ENCODE results near the gene FRMD4A. TPM values are rescaled to one million over a fixed set of nuclear protein-coding genes. Genes with fewer than 3 reads are reported as not detected.

The FRMD4A gene
- total and polyA plus RNA-seq, 2 of the 4 experiments (the other 2 are of a cell fraction): 30.3 to 68.8 TPM

DNA sequence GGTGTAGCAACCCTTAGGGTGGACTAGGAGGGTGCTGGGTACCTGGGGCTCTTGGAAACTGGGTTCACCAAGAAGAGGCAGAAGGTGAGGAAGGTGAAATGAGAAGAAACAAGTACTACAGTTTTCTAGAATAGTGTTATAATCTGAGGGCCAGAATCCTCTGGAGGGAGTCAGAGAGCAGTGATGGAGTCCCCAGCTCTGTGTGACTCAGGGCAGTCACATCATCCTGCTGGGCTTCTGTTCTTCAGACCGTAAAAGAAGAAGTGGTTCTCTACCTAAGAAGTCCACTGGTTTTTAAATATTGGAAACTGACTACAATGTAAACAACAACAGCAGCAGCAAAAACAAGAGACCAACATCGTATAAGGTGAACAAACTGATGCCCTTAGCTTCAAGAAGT lies 546.7 kb downstream of the FRMD4A start:
- in situ Hi-C loops (cut with MboI; ENCODE audit: low sequenced_read_pairs): loop anchor here (10.0 kb wide), 1 partner anchor 391 kb away; no protein-coding TSS in a partner anchor

More for the DNA sequence above, 546.7 kb downstream of the FRMD4A start:
- BruUV-seq (replicated peaks): no TSS peak
- intact Hi-C loops (cut with micrococcal nuclease): loop anchor here (10.0 kb wide), 1 partner anchor 611 kb away; no protein-coding TSS in a partner anchor
- ChIA-PET CTCF (interaction anchor here (1.0 kb wide), 1 partner anchor 125 kb away, joined by 5 read pairs; no protein-coding TSS in a partner anchor), POLR2A (ENCODE audit: unreplicated experiment) (no interaction called here)
- Histone ChIP-seq H3K4me3 (ENCODE audit: insufficient read depth, low read depth, low read length) (no peak overlapping the region), H4K20me1 (ENCODE audit: insufficient read depth, low read length) (no peaks in the 10 kb centered on the region), H2BK5ac (ENCODE audit: low read depth, low read length, poor library complexity, severe bottlenecking) (no peak overlapping the region), H3K27ac (ENCODE audit: insufficient read depth, low read length) (no peak overlapping the region), H3K4me1 (ENCODE audit: control insufficient read depth, insufficient read depth, low read length) (peaks cover 10% of the 10 kb centered on the region), H2BK20ac (ENCODE audit: low read depth, low read length) (no peak overlapping the region), H3K9me1 (ENCODE audit: insufficient read depth, low read length) (no peaks in the 10 kb centered on the region), H4K91ac (ENCODE audit: insufficient read depth, low read depth, low read length) (no peak overlapping the region), H2BK15ac (ENCODE audit: low read depth, low read length) (no peak overlapping the region), H2AK9ac (replicated peaks; ENCODE audit: low read depth, low read length, poor library complexity) (no peak overlapping the region), H2AFZ (replicated peaks; ENCODE audit: low read length, poor library complexity) (no peak overlapping the region), H3K4me2 (ENCODE audit: low read depth, low read length) (no peak overlapping the region), H3K79me1 (ENCODE audit: low read depth in 1 of 2, low read length in 2 of 2) (peaks cover 0 to 21% of the 10 kb centered on the region in 2 experiments; a peak in 2 of 4 replicates), H4K8ac (ENCODE audit: low read depth in 2 of 2, low read length in 2 of 2) (no peak overlapping the region), H3K9ac (ENCODE audit: low read depth, low read length) (no peak overlapping the region), H4K5ac (ENCODE audit: low read depth, low read length) (no peak overlapping the region), H3K14ac (replicated peaks; ENCODE audit: low read depth, low read length) (no peak overlapping the region), H3K27me3 (ENCODE audit: control insufficient read depth, insufficient read depth, low read length) (no peaks in the 10 kb centered on the region), H3K56ac (ENCODE audit: extremely low read depth, insufficient read depth, low read length) (no peak overlapping the region), H3K4ac (ENCODE audit: low read depth, low read length) (no peak overlapping the region), H2AK5ac (ENCODE audit: low read depth, low read length) (no peak overlapping the region), H3K23ac (ENCODE audit: low read depth, low read length) (no peak overlapping the region), H3K18ac (ENCODE audit: low read depth, low read length) (no peak overlapping the region), H2BK120ac (ENCODE audit: low read depth, low read length) (no peak overlapping the region), H3K9me3 (ENCODE audit: control insufficient read depth, insufficient read depth, low read length) (no peaks in the 10 kb centered on the region), H3K36me3 (ENCODE audit: control insufficient read depth, insufficient read depth, low read length) (0 out of 2 replicates have a peak, but pooled peaks cover 1% of the 10 kb centered on the region)
- no CpG with 5 or more reads among the region's 2 CpGs for WGBS, 2 experiments (ENCODE audit: extremely low coverage in 2 of 2, insufficient read length in 1 of 2)
- dilution Hi-C loops (cut with HindIII; ENCODE audit: low sequenced_read_pairs, unreplicated experiment): no loop called here
- ATAC-seq (ENCODE audit: low read depth): peak; percentile 70
- peak; percentile 64 for DNase-seq
- TF ChIP-seq SMC3 (IDR thresholded peaks at IDR 0.05; ENCODE audit: low read depth, low read length) (peak; percentile 55), MAFK (IDR thresholded peaks at IDR 0.05; ENCODE audit: low read depth, low read length) (no peak), RAD21 (IDR thresholded peaks at IDR 0.05; ENCODE audit: low read length) (peak; percentile 69)
- TF ChIP-seq, protein P1, sequence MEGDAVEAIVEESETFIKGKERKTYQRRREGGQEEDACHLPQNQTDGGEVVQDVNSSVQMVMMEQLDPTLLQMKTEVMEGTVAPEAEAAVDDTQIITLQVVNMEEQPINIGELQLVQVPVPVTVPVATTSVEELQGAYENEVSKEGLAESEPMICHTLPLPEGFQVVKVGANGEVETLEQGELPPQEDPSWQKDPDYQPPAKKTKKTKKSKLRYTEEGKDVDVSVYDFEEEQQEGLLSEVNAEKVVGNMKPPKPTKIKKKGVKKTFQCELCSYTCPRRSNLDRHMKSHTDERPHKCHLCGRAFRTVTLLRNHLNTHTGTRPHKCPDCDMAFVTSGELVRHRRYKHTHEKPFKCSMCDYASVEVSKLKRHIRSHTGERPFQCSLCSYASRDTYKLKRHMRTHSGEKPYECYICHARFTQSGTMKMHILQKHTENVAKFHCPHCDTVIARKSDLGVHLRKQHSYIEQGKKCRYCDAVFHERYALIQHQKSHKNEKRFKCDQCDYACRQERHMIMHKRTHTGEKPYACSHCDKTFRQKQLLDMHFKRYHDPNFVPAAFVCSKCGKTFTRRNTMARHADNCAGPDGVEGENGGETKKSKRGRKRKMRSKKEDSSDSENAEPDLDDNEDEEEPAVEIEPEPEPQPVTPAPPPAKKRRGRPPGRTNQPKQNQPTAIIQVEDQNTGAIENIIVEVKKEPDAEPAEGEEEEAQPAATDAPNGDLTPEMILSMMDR (conservative IDR thresholded peaks at IDR 0.05; ENCODE audit: low read depth, low read length): peak; percentile 54

Measured in IMR-90 (cell line).